Glomerular visceral epithelial cell (primary cell): Measurements from ENCODE around the gene AFF1.

ENCODE experiments used
- DNase-seq: peaks from one replicate; pipeline ENCODE4 v3.0.0-alpha.2; 2016; ENCODE audit errors: extremely low spot score

AFF1 gene

DNA sequence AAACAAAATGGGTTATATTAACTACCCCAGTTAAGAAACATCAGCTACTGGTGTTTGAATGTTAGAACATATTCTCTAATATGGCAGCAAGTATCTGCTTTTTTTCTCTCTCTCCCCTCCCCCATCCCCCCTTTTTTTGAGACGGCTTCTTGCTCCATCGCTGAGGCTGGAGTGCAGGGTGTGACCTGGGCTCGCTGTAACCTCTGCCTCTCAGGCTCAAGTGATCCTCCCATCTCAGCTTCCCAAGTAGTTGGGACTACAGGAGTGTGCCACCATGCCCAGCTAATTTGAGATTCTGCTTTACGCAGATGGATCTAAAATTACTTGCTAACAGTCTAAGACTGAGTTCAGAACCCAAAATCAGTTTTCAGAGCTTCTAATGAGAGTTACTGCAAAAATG is 101.9 kb downstream of the AFF1 start:
- no peak for DNase-seq

- DNase-seq = peak; percentile 48
These were observed 102.4 kb downstream of the AFF1 start for GRCh38 chr4:87037171-87037570.

GRCh38 chr4:87037671-87038334 is 103.0 kb downstream of the AFF1 start:
- peak; percentile 53 for DNase-seq

GRCh38 chr4:87038837-87039615 is 104.2 kb downstream of the AFF1 start:
- DNase-seq = peak; percentile 98

DNA sequence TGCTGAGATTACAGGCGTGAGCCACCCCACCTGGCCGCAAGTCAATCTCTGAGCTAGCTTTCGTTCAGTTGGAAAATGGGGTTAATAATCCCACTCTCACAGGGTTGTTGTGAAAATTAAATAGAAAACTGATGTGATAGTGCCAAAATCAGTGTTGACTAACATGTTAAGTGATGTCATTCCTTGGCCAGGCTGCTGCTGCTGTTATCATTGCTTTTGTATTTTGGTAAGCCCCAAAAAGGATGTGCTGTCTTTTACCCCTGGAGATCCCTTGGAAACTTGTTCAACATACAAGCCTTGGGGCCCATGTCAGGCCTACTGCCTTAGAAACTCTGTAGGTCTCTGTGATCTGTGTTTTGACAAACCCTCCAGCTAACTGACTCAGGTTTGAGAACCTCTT is 106.3 kb downstream of the AFF1 start:
- DNase-seq = no peak

GRCh38 chr4:87042221-87042620 is 107.4 kb downstream of the AFF1 start:
- no peak for DNase-seq

- peak; percentile 52 for DNase-seq
These were observed 108.4 kb downstream of the AFF1 start for GRCh38 chr4:87042986-87043820.

DNA sequence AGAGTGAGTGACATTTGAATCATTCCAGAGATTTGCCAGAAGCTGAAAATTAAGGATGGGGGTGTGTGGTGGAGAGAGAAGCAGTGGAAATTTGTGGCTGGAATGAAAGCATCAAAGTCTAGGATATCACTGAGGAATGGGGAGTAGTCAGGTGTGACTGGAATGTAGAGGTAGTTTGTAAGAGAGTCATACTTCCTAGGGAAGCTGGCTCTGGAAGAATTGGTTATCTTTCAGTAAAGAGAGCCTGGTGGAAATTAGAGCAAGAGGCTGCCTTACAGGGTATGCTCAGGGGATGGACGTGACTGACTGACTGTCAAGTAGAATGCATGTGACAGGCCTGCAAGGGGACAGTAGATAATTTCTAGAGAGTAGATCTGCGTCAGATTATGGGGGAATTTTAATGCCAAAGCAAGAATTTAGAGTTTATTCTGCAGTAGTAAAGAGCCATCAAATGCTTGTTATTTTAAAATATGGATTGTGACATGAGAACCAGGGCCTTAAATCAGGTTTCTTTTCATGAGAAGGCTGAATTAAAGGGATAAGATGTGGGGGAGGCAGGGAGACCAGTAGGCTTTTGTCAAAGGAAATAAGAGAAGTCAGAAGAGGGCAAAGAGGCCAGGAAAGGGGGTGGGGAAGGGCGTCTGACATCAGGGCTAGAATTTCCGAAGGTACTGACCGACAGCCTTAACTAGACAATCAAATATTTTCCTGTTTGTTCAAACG is 109.9 kb downstream of the AFF1 start:
- DNase-seq = peak; percentile 76

DNA sequence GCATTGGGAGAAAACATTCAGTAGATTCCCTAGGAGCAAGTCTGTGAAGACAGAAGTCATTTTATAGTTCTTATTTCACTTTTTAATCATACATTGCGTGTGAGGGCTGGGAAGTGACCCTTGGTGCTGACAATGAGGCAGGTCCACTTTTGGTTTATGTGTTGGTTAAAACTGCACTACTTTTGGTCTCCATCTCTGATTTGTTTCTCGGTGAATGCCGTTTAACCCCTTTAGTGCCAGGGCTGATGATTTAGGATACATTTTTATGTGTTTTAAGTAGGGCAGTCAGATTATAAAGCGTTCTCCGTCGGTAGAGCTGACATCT is 110.4 kb downstream of the AFF1 start:
- no peak for DNase-seq

GRCh38 chr4:87045659-87046058 is 110.8 kb downstream of the AFF1 start:
- no peak for DNase-seq

- DNase-seq = no peak
These were observed 111.3 kb downstream of the AFF1 start for GRCh38 chr4:87046121-87046551.

DNA sequence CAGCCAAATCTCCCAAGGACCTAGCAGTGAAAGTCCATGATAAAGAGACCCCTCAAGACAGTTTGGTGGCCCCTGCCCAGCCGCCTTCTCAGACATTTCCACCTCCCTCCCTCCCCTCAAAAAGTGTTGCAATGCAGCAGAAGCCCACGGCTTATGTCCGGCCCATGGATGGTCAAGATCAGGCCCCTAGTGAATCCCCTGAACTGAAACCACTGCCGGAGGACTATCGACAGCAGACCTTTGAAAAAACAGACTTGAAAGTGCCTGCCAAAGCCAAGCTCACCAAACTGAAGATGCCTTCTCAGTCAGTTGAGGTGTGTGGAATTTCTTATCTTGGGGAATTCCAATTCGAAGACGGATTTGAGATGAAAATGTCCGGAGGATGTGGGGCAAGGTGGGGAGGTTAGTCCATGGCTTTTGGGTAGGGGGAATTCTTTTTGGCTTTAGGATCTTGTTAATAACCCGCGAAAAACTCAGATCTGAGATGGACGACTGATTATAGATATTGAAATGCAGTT is 112.5 kb downstream of the AFF1 start:
- no peak for DNase-seq

- no peak for DNase-seq
These were observed 114.7 kb downstream of the AFF1 start for GRCh38 chr4:87049508-87049907.

DNA sequence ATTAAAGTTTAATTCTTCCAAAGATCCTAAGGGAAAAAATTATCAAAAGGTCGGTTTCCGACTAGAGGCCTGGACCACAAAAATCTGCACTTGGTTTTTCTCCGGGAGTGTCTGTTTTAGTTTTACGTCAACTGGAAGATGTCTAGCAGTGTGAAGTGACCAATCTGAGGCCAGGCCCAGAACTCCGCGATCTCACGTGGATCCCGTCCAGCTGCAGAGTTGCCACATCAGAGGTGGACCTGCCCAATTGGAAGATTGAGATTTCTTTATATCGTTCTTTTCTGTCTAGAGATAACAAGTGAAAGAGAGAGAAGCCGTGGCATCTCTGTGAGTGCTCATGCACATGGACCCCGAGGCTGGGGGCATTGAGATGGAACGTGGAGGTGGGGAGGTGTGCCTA is 115.8 kb downstream of the AFF1 start:
- DNase-seq = no peak

- DNase-seq = no peak
These were observed 116.4 kb downstream of the AFF1 start for GRCh38 chr4:87051121-87051713.

DNA sequence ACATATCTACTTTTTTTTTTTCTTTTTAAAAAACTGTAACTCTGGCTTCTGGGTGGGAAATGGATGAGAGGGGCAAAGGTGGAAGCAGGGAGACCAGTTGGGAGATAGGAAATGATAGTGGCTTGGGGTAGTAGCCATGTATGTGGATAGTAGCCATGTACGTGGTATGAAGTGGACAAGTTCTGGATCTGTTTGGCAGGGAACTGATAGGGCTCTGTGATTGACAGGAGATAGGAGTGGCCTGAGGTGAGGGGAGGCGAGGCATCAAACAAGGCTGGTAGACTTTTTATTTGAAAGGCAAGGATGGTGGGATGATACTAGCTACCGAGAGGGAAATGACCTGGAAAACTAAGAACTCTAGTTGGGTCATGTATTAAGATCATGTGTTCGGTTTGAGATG is 117.8 kb downstream of the AFF1 start:
- DNase-seq = no peak

- DNase-seq = no peak
These were observed 118.4 kb downstream of the AFF1 start for GRCh38 chr4:87053176-87053658.

DNA sequence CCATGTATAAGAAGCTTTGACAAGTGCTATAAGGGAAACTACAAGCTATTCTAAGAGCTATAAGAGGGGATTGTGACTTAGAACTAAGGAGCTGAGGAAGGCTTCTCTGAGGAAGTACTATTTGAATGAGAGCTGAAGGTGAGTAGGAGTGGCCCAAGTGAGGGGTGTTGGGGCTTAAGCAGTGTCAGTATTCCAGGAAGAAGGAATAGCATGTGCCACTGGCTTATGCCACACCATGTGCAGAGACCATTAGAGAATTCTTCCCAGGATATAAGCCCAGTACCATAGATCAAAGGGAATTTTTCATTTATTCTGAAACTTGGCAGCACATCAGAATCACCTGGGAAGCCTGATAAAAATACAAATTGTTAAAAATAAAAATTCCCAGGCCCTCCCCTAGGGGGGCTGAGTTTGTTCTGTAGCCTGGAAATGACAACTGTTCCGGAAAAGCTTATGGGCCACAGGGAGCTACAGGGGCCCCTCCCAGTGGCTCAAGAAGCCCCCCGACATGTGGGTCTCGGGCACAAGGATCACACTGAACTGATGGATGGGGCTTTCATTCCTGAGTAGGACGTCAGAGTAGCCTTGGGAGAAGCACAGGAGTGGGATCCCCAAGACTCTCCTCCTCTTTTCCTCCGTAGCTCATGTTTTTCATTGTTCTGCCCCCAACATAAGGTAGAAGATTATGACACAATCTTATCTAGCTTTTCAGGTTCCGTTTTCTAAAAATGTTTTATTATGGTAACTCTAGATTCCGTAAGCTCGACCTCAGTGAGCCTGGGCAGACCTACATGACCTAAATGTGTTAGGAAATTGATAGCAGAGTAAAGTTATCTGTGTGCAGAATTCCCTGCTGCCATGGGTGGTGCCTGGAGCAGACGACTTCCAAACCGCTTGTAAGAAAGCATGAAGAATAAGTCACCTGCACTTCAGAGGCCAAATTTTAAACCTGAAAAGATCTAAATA is 119.3 kb downstream of the AFF1 start:
- DNase-seq = no peak

DNA sequence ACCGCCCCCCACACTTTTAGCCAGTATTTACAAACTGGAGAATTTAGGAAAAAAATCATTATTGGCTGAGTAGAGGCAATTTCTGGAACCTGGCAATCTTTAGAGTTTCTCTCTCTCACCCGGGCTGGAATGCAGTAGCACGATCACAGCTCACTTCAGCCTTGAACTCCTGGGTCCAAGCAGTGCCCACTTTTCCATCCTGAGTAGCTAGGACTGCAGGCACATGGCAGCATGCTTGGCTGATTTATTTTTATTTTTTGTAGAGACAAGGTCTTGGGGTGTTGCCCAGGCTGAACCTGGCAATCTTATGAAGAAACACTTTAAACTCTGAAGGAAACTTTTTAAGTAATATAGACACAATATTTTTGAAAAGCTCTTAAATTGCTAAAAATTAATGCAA is 120.1 kb downstream of the AFF1 start:
- no peak for DNase-seq

GRCh38 chr4:87055311-87055710 is 120.5 kb downstream of the AFF1 start:
- DNase-seq = no peak
